Measurements from ENCODE around the gene HLA-DMB. TPM values are rescaled to one million over a fixed set of nuclear protein-coding genes. Genes with fewer than 3 reads are reported as not detected.

The HLA-DMB gene
- total and polyA plus RNA-seq, 10 of the 15 experiments (the other 5 are each of a cell fraction or from before 2014, with no cell fraction given), result 114 to 173 (median 150) TPM

- TF ChIP-seq BCLAF1 (IDR thresholded peaks at IDR 0.05), result no peak
- no peak for TF ChIP-seq SIN3A (IDR thresholded peaks at IDR 0.05; ENCODE audit: low read depth, low read length)
- 0 out of 2 replicates have a peak, but pooled peaks have one; percentile 69 for TF ChIP-seq SMARCA5 (IDR thresholded peaks at IDR 0.05)
- TF ChIP-seq EZH2 (IDR thresholded peaks at IDR 0.05; ENCODE audit: borderline replicate concordance, control insufficient read depth, low read depth, low read length), result no peak
- TF ChIP-seq IRF5 (IDR thresholded peaks at IDR 0.05; ENCODE audit: borderline replicate concordance), result no peak
- no peak for TF ChIP-seq CUX1 (IDR thresholded peaks at IDR 0.05; ENCODE audit: insufficient replicate concordance, low read depth, low read length)
- no peak for TF ChIP-seq POU2F2 (IDR thresholded peaks at IDR 0.05; ENCODE audit: borderline replicate concordance, low read depth, low read length)
- TF ChIP-seq ZNF207 (IDR thresholded peaks at IDR 0.05; ENCODE audit: borderline replicate concordance), result no peak
- no peak for TF ChIP-seq JUND (IDR thresholded peaks at IDR 0.05; ENCODE audit: low read depth, low read length)
- TF ChIP-seq SMC3 (IDR thresholded peaks at IDR 0.05; ENCODE audit: borderline replicate concordance, low read length), result no peak
- TF ChIP-seq NR2C2 (IDR thresholded peaks at IDR 0.05; ENCODE audit: borderline replicate concordance, control insufficient read depth, insufficient read length, low read depth), result no peak
- TF ChIP-seq CBFB (IDR thresholded peaks at IDR 0.05; ENCODE audit: low read depth), result no peak; the same call in 1 of the 2 replicates
- no peak for TF ChIP-seq JUNB (IDR thresholded peaks at IDR 0.05)
- peak; percentile 58 for TF ChIP-seq GATAD2B (conservative IDR thresholded peaks at IDR 0.05; ENCODE audit: low read depth)
- peak; percentile 42 for TF ChIP-seq LARP7 (IDR thresholded peaks at IDR 0.05)
- TF ChIP-seq ZNF217 (IDR thresholded peaks at IDR 0.05), result no peak
- TF ChIP-seq CHD4 (IDR thresholded peaks at IDR 0.05), result no peak
- TF ChIP-seq STAT1 (conservative IDR thresholded peaks at IDR 0.05), result no peak; the same call in 1 of the 2 replicates
- TF ChIP-seq IKZF2 (IDR thresholded peaks at IDR 0.05), result peak; percentile 44 to 55; a peak in 3 of 4 replicates
- TF ChIP-seq ETV6 (conservative IDR thresholded peaks at IDR 0.05 in 1 of 2, IDR thresholded peaks at IDR 0.05 in 1 of 2; ENCODE audit: borderline replicate concordance in 1 of 2, low read depth in 1 of 2), result no peak
- TF ChIP-seq SRF (IDR thresholded peaks at IDR 0.05; ENCODE audit: low read depth in 2 of 2, low read length in 2 of 2), result peak in 1 of 2 experiments; percentile 70; a peak in 2 of 4 replicates
Observed at GRCh38 chr6:32968867-32969684, 28.2 kb upstream of the HLA-DMB start (continued).

All from GM12878 (cell line).